A549 (cell line): Measurements from ENCODE around the gene PIGU. TPM values are rescaled to one million over a fixed set of nuclear protein-coding genes. Genes with fewer than 3 reads are reported as not detected.

Experiments used
- ATAC-seq, 2 experiments: fragments of 200-7000 bp in 1 of 2; fragments of >200 bp in 1 of 2; cut with Nextera tagmentation in 1 of 2; cut with Tn5 transposase in 1 of 2; 3 replicates each; pipeline versions ENCODE4 v1.8.0 to v1.9.1; 2018 to 2020; ENCODE audit warnings: mild to moderate bottlenecking in 1 of 2, moderate library complexity in 1 of 2
- CTCF ChIA-PET: fragments of 300-600 bp; sonication (Branson Sonifier 250); formaldehyde crosslinking; extraction: SDS; loops from one replicate; lab custom pipeline; 2021; ENCODE audit warnings: antibody characterized with exemption, inconsistent platforms; lab: Yijun Ruan, JAX
- POLR2A ChIA-PET: fragments of 350-600 bp; formaldehyde crosslinking; extraction: SDS; loops from one replicate; lab custom pipeline; 2021; ENCODE audit warnings: antibody characterized with exemption, inconsistent platforms; lab: Yijun Ruan, JAX
- DNase-seq, 2 experiments: peaks; one replicate each; pipeline versions ENCODE4 v3.0.0 to v3.0.0-alpha.2; 2011 to 2016; ENCODE audit warnings: low read depth in 1 of 2, low spot score in 1 of 2
- FAIRE-seq: peaks from 2 replicates; lab custom pipeline; 2011; peaks lifted over from hg19 to GRCh38; lab: Jason Lieb, UNC
- H3K27ac ChIP-seq, 2 experiments: fragments of >200 bp; sonication (Bioruptor Twin); formaldehyde crosslinking; 3 replicates each; pipeline ENCODE4 v1.5.1; 2016 to 2017
- H3K4me1 ChIP-seq: fragments of >200 bp; sonication (Bioruptor Twin); formaldehyde crosslinking; 3 replicates; pipeline ENCODE4 v1.6.1; 2016
- H3K4me2 ChIP-seq: fragments of >200 bp; sonication (Bioruptor Twin); formaldehyde crosslinking; 3 replicates; pipeline ENCODE4 v1.6.1; 2016
- H3K4me3 ChIP-seq: fragments of >200 bp; sonication (Bioruptor Twin); formaldehyde crosslinking; 3 replicates; pipeline ENCODE4 v1.5.1; 2016
- H3K9me3 ChIP-seq: fragments of >200 bp; sonication (Bioruptor Twin); formaldehyde crosslinking; 3 replicates; pipeline ENCODE4 v1.6.1; 2016
- BCL3 ChIP-seq: fragments of >200 bp; sonication (Bioruptor Twin); formaldehyde crosslinking; IDR thresholded peaks from 3 replicates; pipeline ENCODE4 v1.6.1; 2016
- EHF ChIP-seq: fragments of 250-450 bp; sonication (Bioruptor Pico); IDR thresholded peaks from 2 replicates; pipeline ENCODE4 v1.5.0; 2020; ENCODE audit warnings: mild to moderate bottlenecking
- ELK1 ChIP-seq: fragments of 150-350 bp; IDR thresholded peaks from 2 replicates; pipeline ENCODE4 v1.6.1; 2014; ENCODE audit warnings: low read depth, mild to moderate bottlenecking, low read length
- EP300 ChIP-seq, 2 experiments: fragments of >200 bp; sonication (Bioruptor Twin); formaldehyde crosslinking; IDR thresholded peaks; 2 replicates in 1 of 2; 3 replicates in 1 of 2; pipeline ENCODE4 v1.6.1; 2016 to 2017
- FOSB ChIP-seq: fragments of 250-450 bp; sonication (Bioruptor Pico); IDR thresholded peaks from 2 replicates; pipeline ENCODE4 v1.5.0; 2020; ENCODE audit warnings: mild to moderate bottlenecking, moderate library complexity
- FOSL2 ChIP-seq, 2 experiments: fragments of 450-650 bp in 1 of 2; fragments of >200 bp in 1 of 2; sonication (Bioruptor Twin) in 1 of 2; formaldehyde crosslinking; IDR thresholded peaks; 2 replicates each; pipeline versions ENCODE4 v1.5.0 to v1.6.1; 2016 to 2020; ENCODE audit warnings: mild to moderate bottlenecking in 1 of 2, moderate library complexity in 1 of 2
- FOXS1 ChIP-seq: fragments of 250-450 bp; sonication (Bioruptor Pico); IDR thresholded peaks from 2 replicates; pipeline ENCODE4 v1.5.0; 2020; ENCODE audit warnings: mild to moderate bottlenecking, moderate library complexity
- HEYL ChIP-seq: fragments of 250-450 bp; sonication (Bioruptor Pico); IDR thresholded peaks from 2 replicates; pipeline ENCODE4 v1.8.0; 2021; ENCODE audit warnings: mild to moderate bottlenecking, moderate library complexity
- HOXB5 ChIP-seq: fragments of 250-450 bp; sonication (Bioruptor Pico); IDR thresholded peaks from 2 replicates; pipeline ENCODE4 v1.5.0; 2020; ENCODE audit warnings: mild to moderate bottlenecking, moderate library complexity
- JUNB ChIP-seq: fragments of >200 bp; sonication (Bioruptor Twin); formaldehyde crosslinking; IDR thresholded peaks from 2 replicates; pipeline ENCODE4 v1.6.1; 2016
- KDM5A ChIP-seq: fragments of 200-600 bp; sonication (generic); IDR thresholded peaks from 2 replicates; pipeline ENCODE4 v1.6.1; 2016; ENCODE audit warnings: antibody characterized with exemption, mild to moderate bottlenecking
- MAFK ChIP-seq: fragments of 450-650 bp; IDR thresholded peaks from 2 replicates; pipeline ENCODE4 v1.6.1; 2014; ENCODE audit not compliant: partially characterized antibody
- NPAS2 ChIP-seq: fragments of 250-450 bp; sonication (Bioruptor Pico); IDR thresholded peaks from 2 replicates; pipeline ENCODE4 v1.8.0; 2022; ENCODE audit warnings: mild to moderate bottlenecking, moderate library complexity, borderline replicate concordance
- NR3C1 ChIP-seq: fragments of >200 bp; sonication (Bioruptor Twin); formaldehyde crosslinking; IDR thresholded peaks from 3 replicates; pipeline ENCODE4 v1.6.1; 2017
- POLR2A ChIP-seq: IDR thresholded peaks from 2 replicates; pipeline ENCODE4 v1.6.1; 2012; ENCODE audit warnings: mild to moderate bottlenecking, low read length
- POLR2AphosphoS2 ChIP-seq: conservative IDR thresholded peaks from 2 replicates; pipeline ENCODE4 v1.6.1; 2012; ENCODE audit warnings: low read length, improper control_type of control experiment, inconsistent platforms
- RAD21 ChIP-seq, 2 experiments: fragments of >200 bp in 1 of 2; sonication (Bioruptor Twin) in 1 of 2; formaldehyde crosslinking in 1 of 2; IDR thresholded peaks in 1 of 2; conservative IDR thresholded peaks in 1 of 2; 2 replicates in 1 of 2; 3 replicates in 1 of 2; pipeline ENCODE4 v1.6.1; 2012 to 2018; ENCODE audit warnings: inconsistent platforms in 1 of 2
- RARB ChIP-seq: fragments of 250-450 bp; sonication (Bioruptor Pico); IDR thresholded peaks from 2 replicates; pipeline ENCODE4 v1.8.0; 2021; ENCODE audit warnings: mild to moderate bottlenecking, moderate library complexity
- RCOR1 ChIP-seq: fragments of 150-350 bp; IDR thresholded peaks from 2 replicates; pipeline ENCODE4 v1.6.1; 2014; ENCODE audit warnings: antibody characterized with exemption, low read length, low read depth
- RNF2 ChIP-seq: fragments of 200-600 bp; sonication (generic); IDR thresholded peaks from 2 replicates; pipeline ENCODE4 v1.6.1; 2016; ENCODE audit warnings: low read depth, mild to moderate bottlenecking, antibody characterized with exemption, moderate library complexity, borderline replicate concordance
- SREBF2 ChIP-seq: fragments of 450-650 bp; IDR thresholded peaks from 2 replicates; pipeline ENCODE4 v1.6.1; 2014; ENCODE audit warnings: mild to moderate bottlenecking, moderate library complexity
- TFCP2L1 ChIP-seq: fragments of 250-450 bp; sonication (Bioruptor Pico); IDR thresholded peaks from 2 replicates; pipeline ENCODE4 v1.5.0; 2021; ENCODE audit warnings: mild to moderate bottlenecking
- TP53 ChIP-seq: fragments of 250-450 bp; sonication (Bioruptor Pico); IDR thresholded peaks from 2 replicates; pipeline ENCODE4 v1.5.0; 2021; ENCODE audit warnings: mild to moderate bottlenecking, moderate library complexity
- WGBS: methylation state at CpG from one replicate; pipeline ENCODE4 v1.1.6; 2017; ENCODE audit errors: missing lambda C conversion rate; 5-methylcytosine and 5-hydroxymethylcytosine counted together
- polyA plus RNA-seq, 4 experiments: library from polyadenylated mRNA; depleted of rRNA in 3 of 4; stranded (reverse); fragments of >200 nt; fragmentation: RNase III in 1 of 4; extraction: RNeasy Plus Mini Kit Qiagen cat#74134 plus additional on column Dnase treatment in 1 of 4; gene quantifications; 2 replicates in 3 of 4; 3 replicates in 1 of 4; pipeline ENCODE4 v1.2.3, GENCODE V29; 2011 to 2017
- TF ChIP-seq, protein P1 (sequence below): fragments of 250-450 bp; sonication (Bioruptor Pico); IDR thresholded peaks from 2 replicates; pipeline ENCODE4 v1.5.0; 2020; ENCODE audit warnings: low read depth, mild to moderate bottlenecking, moderate library complexity
- TF ChIP-seq, protein P2 (sequence below): IDR thresholded peaks from 2 replicates; pipeline ENCODE4 v1.6.1; 2012
- TF ChIP-seq, protein P3 (sequence below): fragments of 200-600 bp; sonication (generic); IDR thresholded peaks from 2 replicates; pipeline ENCODE4 v1.6.1; 2016; ENCODE audit warnings: antibody characterized with exemption, mild to moderate bottlenecking, moderate library complexity

PIGU gene
- polyA plus RNA-seq, 2 of the 4 experiments (the other 2 are of a cell fraction), result 27.8 to 103 TPM

- H3K4me3 ChIP-seq, result no peak overlapping the region
Observed at GRCh38 chr20:34717230-34718095, 40.6 kb upstream of the PIGU start.

GRCh38 chr20:34716921-34717229 is 40.0 kb upstream of the PIGU start:
- WGBS, result 90% methylated on average over 2 of the region's 2 CpGs
- ChIA-PET POLR2A (no interaction called here), CTCF (interaction anchor here (0.8 kb wide), 1 partner anchor 53 kb away, joined by 3 read pairs; no protein-coding TSS in a partner anchor)
- DNase-seq (no peak), ATAC-seq (no peak), FAIRE-seq (no peak)
- Histone ChIP-seq H3K4me3 (no peak overlapping the region), H3K9me3 (no peaks in the 10 kb centered on the region), H3K4me1 (peaks cover 24% of the 10 kb centered on the region), H3K4me2 (no peak overlapping the region), H3K27ac (no peak overlapping the region)
- TF ChIP-seq JUNB (no peak), FOXS1 (CRISPR knock-in tag) (no peak), SREBF2 (no peak), KDM5A (no peak), EHF (CRISPR knock-in tag) (no peak), FOSB (no peak), NPAS2 (no peak)
- TF ChIP-seq, protein P1, sequence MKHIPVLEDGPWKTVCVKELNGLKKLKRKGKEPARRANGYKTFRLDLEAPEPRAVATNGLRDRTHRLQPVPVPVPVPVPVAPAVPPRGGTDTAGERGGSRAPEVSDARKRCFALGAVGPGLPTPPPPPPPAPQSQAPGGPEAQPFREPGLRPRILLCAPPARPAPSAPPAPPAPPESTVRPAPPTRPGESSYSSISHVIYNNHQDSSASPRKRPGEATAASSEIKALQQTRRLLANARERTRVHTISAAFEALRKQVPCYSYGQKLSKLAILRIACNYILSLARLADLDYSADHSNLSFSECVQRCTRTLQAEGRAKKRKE, result no peak

More at GRCh38 chr20:34717230-34718095, 40.6 kb upstream of the PIGU start:
- ATAC-seq, result no peak
- no peak for FAIRE-seq
- no peak for DNase-seq
- Histone ChIP-seq H3K4me1 (peaks cover 22% of the 10 kb centered on the region), H3K4me2 (no peak overlapping the region), H3K27ac (no peak overlapping the region), H3K9me3 (no peaks in the 10 kb centered on the region)
- TF ChIP-seq JUNB (no peak), EHF (CRISPR knock-in tag) (no peak), ELK1 (no peak), FOXS1 (CRISPR knock-in tag) (no peak), MAFK (no peak), RAD21 (conservative IDR thresholded peaks at IDR 0.05 in 1 of 2, IDR thresholded peaks at IDR 0.05 in 1 of 2) (no peak), TP53 (no peak), RCOR1 (no peak), NR3C1 (no peak), HOXB5 (CRISPR knock-in tag) (no peak)
- TF ChIP-seq, protein P1, result no peak
- TF ChIP-seq, protein P2, sequence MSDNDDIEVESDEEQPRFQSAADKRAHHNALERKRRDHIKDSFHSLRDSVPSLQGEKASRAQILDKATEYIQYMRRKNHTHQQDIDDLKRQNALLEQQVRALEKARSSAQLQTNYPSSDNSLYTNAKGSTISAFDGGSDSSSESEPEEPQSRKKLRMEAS, result no peak
- WGBS, result 89% methylated on average over 9 of the region's 9 CpGs
- ChIA-PET CTCF (no interaction called here), POLR2A (no interaction called here)

GRCh38 chr20:34715384-34715783 is 38.5 kb upstream of the PIGU start:
- FAIRE-seq (no peak), DNase-seq (no peak), ATAC-seq (no peak)
- ChIA-PET CTCF (interaction anchor here (0.9 to 1.3 kb wide), 2 partner anchors 140 to 403 kb away, joined by 3 read pairs; no protein-coding TSS in a partner anchor), POLR2A (no interaction called here)
- 84% methylated on average over 4 of the region's 4 CpGs for WGBS
- Histone ChIP-seq H3K9me3 (no peaks in the 10 kb centered on the region), H3K4me2 (no peak overlapping the region), H3K4me1 (peaks cover 27% of the 10 kb centered on the region), H3K4me3 (no peak overlapping the region), H3K27ac (no peak overlapping the region)
- TF ChIP-seq TFCP2L1 (CRISPR knock-in tag), result no peak
- TF ChIP-seq RARB, result no peak
- no peak for TF ChIP-seq POLR2A
- TF ChIP-seq, protein P3, sequence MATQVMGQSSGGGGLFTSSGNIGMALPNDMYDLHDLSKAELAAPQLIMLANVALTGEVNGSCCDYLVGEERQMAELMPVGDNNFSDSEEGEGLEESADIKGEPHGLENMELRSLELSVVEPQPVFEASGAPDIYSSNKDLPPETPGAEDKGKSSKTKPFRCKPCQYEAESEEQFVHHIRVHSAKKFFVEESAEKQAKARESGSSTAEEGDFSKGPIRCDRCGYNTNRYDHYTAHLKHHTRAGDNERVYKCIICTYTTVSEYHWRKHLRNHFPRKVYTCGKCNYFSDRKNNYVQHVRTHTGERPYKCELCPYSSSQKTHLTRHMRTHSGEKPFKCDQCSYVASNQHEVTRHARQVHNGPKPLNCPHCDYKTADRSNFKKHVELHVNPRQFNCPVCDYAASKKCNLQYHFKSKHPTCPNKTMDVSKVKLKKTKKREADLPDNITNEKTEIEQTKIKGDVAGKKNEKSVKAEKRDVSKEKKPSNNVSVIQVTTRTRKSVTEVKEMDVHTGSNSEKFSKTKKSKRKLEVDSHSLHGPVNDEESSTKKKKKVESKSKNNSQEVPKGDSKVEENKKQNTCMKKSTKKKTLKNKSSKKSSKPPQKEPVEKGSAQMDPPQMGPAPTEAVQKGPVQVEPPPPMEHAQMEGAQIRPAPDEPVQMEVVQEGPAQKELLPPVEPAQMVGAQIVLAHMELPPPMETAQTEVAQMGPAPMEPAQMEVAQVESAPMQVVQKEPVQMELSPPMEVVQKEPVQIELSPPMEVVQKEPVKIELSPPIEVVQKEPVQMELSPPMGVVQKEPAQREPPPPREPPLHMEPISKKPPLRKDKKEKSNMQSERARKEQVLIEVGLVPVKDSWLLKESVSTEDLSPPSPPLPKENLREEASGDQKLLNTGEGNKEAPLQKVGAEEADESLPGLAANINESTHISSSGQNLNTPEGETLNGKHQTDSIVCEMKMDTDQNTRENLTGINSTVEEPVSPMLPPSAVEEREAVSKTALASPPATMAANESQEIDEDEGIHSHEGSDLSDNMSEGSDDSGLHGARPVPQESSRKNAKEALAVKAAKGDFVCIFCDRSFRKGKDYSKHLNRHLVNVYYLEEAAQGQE, result no peak
- no peak for TF ChIP-seq FOSL2 (IDR thresholded peaks at IDR 0.05)
- no peak for TF ChIP-seq FOSL2 (CRISPR knock-in tag; IDR thresholded peaks at IDR 0.05)
- no peak for TF ChIP-seq FOSB
- TF ChIP-seq BCL3, result no peak
- TF ChIP-seq JUNB, result no peak
- TF ChIP-seq EHF (CRISPR knock-in tag), result no peak
- no peak for TF ChIP-seq EP300 (IDR thresholded peaks at IDR 0.05)
- TF ChIP-seq RNF2, result no peak
- TF ChIP-seq HEYL, result no peak
- TF ChIP-seq RCOR1, result no peak
- no peak for TF ChIP-seq POLR2AphosphoS2
